DMS 273 (cell line): ENCODE data around the gene CALCR.

ENCODE experiments used
- DNase-seq: peaks from one replicate; lab custom pipeline; 2025; ENCODE audit not compliant: unreplicated experiment; lab: John Stamatoyannopoulos, UW

CALCR gene

DNA sequence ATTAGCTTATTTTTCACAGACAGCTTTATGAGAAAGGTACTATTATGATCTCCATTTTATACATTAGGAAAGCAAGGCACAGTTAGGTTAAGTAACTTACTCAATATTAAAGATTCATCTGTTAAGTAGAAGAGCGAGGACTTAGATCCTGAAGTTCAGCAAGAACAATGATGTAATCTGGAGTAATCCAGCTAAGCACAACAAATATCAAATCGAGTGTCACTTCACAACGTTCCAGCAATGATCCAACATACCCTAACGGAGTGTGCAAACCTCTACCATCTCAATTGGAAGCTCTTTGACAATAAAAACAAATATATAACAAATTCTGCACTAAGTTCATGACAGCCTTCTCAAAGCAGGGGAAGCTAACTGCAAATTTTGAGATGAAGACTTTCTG lies 121.3 kb downstream of the CALCR start:
- no peak for DNase-seq

DNA sequence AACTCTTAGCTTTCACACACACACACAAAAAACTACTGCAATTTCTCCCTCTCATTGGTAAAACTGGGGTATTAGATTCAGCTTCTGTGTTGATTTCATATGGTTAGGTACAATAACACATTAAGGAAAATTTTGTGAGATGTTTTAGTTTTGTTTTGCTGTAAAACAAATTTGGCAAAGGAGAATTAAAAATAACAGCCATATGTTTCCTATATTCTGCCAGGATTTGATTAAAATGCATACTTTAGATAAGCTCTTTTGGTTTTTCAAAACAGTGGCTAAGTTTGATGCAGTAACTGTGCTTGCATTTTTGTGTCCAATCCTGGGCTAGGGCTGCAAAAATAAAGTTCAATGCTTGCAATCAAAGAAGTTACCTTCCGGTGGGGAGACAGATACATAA lies 126.3 kb downstream of the CALCR start:
- no peak for DNase-seq

- DNase-seq: no peak
These were observed 127.0 kb downstream of the CALCR start for GRCh38 chr7:93447509-93447908.

DNA sequence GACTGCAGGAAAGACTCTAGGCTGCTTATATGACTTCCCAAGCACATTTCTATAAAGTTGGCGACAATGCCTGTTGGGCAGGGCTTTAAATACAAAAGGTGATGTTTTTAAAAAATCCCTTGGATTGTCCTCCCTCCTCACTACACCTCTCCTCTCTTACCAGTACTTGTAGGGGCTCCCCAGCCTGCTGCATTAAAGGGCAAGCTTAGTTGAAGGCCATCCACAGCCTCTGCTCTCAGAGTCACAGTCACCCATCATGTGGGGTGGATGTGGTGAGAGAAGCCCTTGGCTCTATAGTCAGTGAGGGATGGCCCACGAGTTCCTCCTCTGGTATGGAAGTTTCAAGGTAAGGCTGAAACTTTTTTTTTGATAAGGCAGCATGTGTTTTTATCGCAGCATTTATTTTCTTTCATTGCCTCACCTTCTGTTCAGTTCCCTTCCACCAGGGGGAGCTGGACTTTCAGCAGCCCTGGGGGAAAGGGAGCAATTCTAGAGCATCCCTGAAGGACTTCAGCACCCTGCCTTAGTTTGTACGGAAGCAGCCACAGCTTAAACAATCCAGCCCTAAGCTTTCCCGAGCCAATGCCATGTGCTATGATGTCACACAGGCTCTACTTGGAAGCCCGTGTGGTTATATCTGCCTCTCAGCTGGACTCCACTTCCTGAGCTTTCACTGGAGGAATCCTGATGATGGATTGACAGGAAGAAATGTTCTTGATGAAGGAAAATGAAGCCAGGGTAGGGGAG lies 131.9 kb downstream of the CALCR start:
- DNase-seq: peak; percentile 80

DNA sequence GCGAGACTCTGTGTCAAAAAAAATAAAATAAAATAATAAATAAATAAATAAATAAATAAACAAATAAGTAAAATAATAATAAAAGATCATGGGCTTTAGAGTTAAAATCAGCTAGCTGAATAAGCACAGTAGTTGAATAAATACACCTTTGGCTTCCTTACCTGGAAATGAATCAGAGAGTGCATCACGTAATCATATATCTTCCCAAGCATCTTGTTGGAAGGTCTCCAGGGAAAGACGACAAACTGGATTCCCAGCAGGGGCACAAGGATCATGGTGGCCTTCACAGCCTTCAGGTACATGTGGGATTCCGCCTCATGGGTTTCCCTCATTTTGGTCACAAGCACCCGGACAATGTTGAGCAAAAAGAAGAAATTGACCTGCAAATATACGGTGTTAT lies 138.7 kb downstream of the CALCR start:
- no peak for DNase-seq

DNA sequence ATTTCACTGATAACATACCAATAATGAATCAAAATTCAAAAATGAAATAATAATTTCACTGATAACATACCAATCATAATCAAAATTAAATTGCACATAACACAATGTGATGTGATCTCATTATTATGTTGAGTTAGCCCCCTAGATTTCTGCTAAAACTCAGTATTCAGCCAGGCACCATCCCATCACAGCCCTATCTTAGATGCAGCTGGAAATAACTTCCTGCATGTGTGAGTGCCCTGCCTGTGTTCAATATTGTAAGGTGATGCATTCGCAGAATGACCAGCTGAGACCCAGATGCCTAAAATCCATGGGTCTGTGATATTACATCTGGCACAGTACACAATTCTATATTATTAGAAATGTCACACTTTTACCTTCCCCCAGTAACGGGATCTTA lies 142.4 kb downstream of the CALCR start:
- no peak for DNase-seq

DNA sequence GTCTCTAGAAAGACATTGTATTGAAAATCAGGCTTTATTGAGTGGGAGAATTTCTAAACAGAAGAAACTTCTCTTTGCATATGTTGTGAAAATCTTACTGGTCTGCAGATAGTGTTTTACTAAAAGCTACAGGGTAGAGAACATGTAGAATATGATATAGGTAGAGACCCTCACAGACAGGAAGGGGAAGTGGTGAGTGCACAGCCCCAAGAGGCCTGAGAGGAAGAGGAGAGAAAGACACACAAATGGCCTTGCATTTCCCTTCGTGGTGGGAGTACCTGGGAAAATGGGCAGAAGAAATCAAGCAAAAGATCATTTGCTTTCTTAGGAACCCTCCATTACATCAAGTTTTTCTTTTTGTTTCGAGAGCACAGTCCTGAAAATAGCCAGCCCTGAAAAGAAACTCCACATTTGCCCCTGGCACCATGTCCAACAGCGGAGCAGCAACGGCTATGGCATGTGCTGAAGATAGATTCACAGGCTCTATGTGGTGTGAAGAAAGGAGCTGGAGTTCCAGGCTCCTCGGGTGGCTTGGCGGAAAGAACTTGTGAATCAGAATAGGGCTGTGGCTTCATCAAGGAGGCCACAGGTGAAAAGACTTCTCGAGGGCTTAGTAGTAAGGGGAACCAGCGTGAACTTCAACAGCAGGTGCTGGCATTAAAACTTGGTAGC lies 143.5 kb downstream of the CALCR start:
- DNase-seq: no peak

- no peak for DNase-seq
These were observed 145.0 kb downstream of the CALCR start for GRCh38 chr7:93429563-93429962.

DNA sequence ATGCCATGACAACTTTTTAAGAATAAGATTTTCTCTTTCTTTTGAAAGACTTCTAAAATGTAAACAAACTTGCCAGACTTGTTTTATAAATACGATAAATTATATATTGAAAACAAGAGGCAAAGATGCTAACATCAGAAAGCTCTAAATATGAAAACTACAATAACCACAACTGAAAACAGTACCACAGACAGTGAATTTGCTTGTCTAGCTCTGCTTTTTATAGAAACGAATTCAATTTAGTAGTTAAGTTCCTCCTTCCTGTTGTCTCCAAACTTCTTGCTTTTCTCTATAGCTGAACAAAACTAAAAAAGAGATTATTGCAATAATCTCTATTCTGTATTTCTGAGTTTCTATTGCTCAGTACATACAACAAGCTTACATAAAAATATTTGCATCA lies 147.4 kb downstream of the CALCR start:
- DNase-seq: no peak

GRCh38 chr7:93426155-93426696 lies 148.3 kb downstream of the CALCR start:
- DNase-seq: no peak

GRCh38 chr7:93414574-93414973 lies 159.9 kb downstream of the CALCR start:
- no peak for DNase-seq

DNA sequence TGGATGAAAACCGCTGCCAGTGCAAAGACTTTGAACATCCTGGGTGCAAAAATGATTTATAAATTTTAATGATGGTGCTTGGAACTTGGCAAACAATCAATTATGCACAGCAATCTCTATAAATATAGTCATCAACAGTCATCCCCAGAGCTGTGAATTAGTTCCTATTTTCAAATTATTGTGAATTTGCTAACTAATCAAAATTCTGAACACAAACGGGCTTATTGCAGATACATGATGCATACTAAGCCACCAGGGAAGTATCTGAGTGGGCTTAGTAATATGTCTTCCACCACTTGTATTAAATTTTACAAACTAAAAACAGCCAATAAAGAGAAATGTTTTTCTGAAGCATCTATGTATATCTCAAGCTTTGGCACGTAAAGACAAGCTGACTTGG lies 165.2 kb downstream of the CALCR start:
- no peak for DNase-seq

- no peak for DNase-seq
These were observed 167.3 kb downstream of the CALCR start for GRCh38 chr7:93407239-93407638.

DNA sequence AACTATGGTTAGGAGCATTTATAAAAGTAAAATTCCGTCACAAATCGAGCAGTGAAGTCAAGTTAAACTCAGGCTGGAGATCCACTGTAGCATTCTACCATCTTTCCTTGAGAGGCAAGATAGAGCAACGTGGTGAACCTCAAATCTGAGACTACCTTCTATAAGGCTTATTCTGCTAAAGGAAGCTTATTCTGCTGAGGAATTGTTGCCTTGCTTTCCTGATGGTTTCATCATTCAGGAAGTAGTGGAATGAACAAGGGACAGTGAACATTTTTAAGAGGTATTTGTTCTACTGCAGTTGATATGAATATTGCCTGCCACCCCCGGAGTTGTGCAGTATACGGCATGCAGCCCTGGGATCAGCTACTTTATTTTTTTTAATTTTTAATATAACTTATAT lies 171.6 kb downstream of the CALCR start:
- no peak for DNase-seq

GRCh38 chr7:93399642-93400041 lies 174.9 kb downstream of the CALCR start:
- DNase-seq: no peak

DNA sequence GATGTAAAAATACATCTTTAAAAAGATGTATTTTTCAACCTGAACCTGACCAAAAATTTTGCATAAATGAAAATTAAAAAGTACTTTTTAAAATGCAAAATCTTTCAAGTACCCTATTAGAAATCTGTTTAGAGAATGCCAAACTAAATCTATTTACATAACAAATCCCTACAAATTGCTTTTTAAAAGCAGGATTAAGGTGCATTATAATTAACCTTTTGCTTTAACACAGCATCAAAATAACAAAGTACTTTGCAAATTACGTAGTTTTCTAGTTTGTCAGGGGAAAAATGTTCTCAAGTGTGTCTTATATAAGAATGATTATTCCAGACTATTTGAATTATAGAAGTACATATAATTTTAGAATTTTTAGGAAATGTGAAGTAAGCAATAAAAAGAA lies 181.5 kb downstream of the CALCR start:
- no peak for DNase-seq

DNA sequence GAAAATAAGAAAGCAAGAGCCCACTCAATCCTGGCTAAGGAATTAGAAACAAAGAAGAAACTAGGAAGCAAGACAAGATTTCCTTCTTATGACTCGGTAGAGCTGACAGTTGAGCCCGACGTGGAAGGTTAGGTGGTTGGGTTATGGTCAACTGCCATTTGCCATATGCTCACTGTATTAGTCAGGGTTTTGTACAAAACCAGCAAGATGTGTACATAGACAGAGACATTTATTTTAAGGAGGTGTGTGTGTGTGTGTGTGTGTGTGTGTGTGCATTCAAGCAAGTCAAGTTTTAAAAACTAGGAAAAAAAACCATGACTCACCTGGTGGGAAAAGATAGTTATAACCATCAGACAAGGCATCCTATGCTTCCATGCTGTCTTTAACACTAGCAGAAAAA lies 183.9 kb downstream of the CALCR start:
- no peak for DNase-seq

DNA sequence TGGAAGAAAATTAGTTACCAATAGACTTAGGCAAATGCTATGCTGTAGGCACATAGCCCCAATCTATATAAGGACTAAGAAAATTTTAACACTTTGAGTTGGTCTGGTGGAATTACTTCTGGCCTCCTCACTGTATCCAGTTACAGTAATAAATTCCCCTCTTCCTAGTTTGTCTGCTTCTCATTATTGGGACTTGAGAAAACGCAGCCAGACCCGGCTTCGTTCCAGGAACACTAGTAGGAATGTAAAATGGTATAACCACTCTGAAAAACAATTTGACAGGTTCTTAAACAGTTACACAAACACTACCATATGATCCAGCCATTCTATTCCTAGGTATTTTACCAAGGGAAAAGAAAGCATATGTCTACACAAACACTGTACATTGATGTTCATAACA lies 192.2 kb downstream of the CALCR start:
- DNase-seq: no peak

GRCh38 chr7:93378131-93378760 lies 196.3 kb downstream of the CALCR start:
- DNase-seq: no peak

GRCh38 chr7:93375603-93376002 lies 198.9 kb downstream of the CALCR start:
- DNase-seq: no peak
